ENCODE measurements around the gene ABHD11. TPM values are rescaled to one million over a fixed set of nuclear protein-coding genes. Genes with fewer than 3 reads are reported as not detected.
A peak's percentile ranks its signal among the peaks of the same experiment; 100 is the strongest.

ABHD11 gene
- total RNA-seq, 1 experiment from 2014 or later, result 18.9 TPM

DNA sequence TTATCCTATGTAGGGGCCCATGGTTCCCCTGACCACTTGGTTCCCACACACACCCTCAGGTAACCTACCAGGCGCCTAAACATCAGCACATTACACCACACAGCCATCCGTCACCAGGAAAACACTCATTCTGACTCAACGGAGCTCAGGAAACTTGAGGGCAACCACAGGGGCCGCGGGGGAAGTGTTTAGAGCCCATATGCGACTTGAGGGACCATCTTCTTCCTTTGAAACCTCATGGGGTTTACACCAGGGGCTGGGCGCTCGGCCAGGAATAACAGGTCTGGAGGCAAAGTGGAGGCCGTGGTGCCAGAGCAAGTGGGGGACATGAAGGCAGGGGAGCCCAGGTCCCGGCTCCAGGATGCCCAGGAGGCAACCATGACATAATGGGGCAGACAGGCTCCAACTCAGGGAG is 20.6 kb downstream of the ABHD11 start:
- BruUV-seq (replicated peaks), result no TSS peak

DNA sequence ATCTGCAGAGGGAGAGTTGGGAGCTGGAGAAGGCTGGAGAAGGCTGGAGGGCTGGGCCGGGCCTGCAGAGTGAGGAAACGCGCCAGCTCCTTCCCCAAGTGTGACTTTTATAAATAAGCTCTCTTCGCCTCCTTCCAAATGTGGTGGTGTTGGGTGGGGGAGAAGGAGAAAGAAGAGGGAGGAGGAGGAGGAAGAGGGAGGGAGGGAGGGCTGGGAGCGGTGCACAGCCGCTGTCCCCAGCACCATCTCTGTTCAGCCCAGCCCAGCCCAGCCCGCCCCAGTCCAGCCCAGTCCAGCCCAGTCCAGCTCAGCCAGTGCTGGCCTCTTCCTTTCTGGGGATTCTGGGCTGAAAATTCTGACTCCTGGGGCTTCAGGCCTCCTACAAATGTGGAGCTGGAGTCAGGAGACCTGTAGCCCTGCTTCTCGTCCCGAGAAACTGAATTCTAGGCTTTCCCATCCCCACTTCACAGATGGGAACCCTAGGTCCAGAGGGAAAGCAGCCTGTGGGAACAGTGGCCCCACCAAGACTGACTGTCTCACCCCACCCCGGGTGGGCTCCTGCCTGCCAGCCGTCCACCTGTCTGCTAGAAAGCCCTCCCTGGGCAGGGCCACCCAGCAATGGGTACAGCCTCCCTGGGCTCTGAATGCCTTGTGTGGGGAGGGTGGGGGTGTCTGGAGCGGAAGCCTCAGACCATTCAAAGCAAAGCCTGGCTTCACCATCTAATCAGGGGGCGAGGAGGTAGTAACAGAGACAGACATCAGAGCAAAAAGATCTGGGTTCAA is 21.4 kb downstream of the ABHD11 start:
- intact Hi-C loops (cut with micrococcal nuclease), result no loop called here
- H3K4me1 Mint-ChIP-seq (ENCODE audit: insufficient read depth, unreplicated experiment), result peaks cover 39% of the 10 kb centered on the region
- no TSS peak for BruUV-seq (replicated peaks)
- H3K36me3 Mint-ChIP-seq (ENCODE audit: insufficient read depth, unreplicated experiment), result peaks cover 6% of the 10 kb centered on the region
- peak overlapping the region; percentile 71 for H3K4me3 Mint-ChIP-seq (ENCODE audit: unreplicated experiment)
- POLR2A ChIA-PET, result interaction anchor here (0.7 to 3.1 kb wide), 7 partner anchors 9 to 196 kb away, joined by 3 to 18 read pairs (median 3); partner anchors contain the start of gene ABHD11
- H3K9me3 Mint-ChIP-seq (ENCODE audit: unreplicated experiment), result no peaks in the 10 kb centered on the region
- no peaks in the 10 kb centered on the region for H3K27me3 Mint-ChIP-seq (ENCODE audit: insufficient read depth, unreplicated experiment)
- peak overlapping the region; percentile 65 for H3K27ac Mint-ChIP-seq (ENCODE audit: low read depth, unreplicated experiment)
- DNase-seq (ENCODE audit: unreplicated experiment), result no peak
- TF ChIP-seq, protein P1, sequence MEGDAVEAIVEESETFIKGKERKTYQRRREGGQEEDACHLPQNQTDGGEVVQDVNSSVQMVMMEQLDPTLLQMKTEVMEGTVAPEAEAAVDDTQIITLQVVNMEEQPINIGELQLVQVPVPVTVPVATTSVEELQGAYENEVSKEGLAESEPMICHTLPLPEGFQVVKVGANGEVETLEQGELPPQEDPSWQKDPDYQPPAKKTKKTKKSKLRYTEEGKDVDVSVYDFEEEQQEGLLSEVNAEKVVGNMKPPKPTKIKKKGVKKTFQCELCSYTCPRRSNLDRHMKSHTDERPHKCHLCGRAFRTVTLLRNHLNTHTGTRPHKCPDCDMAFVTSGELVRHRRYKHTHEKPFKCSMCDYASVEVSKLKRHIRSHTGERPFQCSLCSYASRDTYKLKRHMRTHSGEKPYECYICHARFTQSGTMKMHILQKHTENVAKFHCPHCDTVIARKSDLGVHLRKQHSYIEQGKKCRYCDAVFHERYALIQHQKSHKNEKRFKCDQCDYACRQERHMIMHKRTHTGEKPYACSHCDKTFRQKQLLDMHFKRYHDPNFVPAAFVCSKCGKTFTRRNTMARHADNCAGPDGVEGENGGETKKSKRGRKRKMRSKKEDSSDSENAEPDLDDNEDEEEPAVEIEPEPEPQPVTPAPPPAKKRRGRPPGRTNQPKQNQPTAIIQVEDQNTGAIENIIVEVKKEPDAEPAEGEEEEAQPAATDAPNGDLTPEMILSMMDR (IDR thresholded peaks at IDR 0.05; ENCODE audit: unreplicated experiment), result no peak
- CTCF ChIA-PET, result interaction anchor here (0.6 to 3.2 kb wide), 6 partner anchors 13 to 365 kb away, joined by 3 to 18 read pairs (median 4); no protein-coding TSS in a partner anchor

More for the DNA sequence above, 20.6 kb downstream of the ABHD11 start:
- no peaks in the 10 kb centered on the region for H3K9me3 Mint-ChIP-seq (ENCODE audit: unreplicated experiment)
- intact Hi-C loops (cut with micrococcal nuclease), result loop anchor here (2.0 kb wide), 1 partner anchor 35 kb away; the partner anchor contains the start of genes BUD23 and DNAJC30
- no peaks in the 10 kb centered on the region for H3K27me3 Mint-ChIP-seq (ENCODE audit: insufficient read depth, unreplicated experiment)
- peaks cover 6% of the 10 kb centered on the region for H3K36me3 Mint-ChIP-seq (ENCODE audit: insufficient read depth, unreplicated experiment)
- CTCF ChIA-PET, result interaction anchor here (0.6 to 3.2 kb wide), 4 partner anchors 13 to 364 kb away, joined by 3 to 18 read pairs (median 4); no protein-coding TSS in a partner anchor
- POLR2A ChIA-PET, result interaction anchor here (0.6 to 2.7 kb wide), 5 partner anchors 21 to 158 kb away, joined by 3 to 8 read pairs (median 3); partner anchors contain the start of gene ABHD11
- TF ChIP-seq, protein P1 (IDR thresholded peaks at IDR 0.05; ENCODE audit: unreplicated experiment), result no peak
- peak overlapping the region; percentile 71 for H3K4me3 Mint-ChIP-seq (ENCODE audit: unreplicated experiment)
- DNase-seq (ENCODE audit: unreplicated experiment), result peak; percentile 93
- peak overlapping the region; percentile 65 for H3K27ac Mint-ChIP-seq (ENCODE audit: low read depth, unreplicated experiment)
- H3K4me1 Mint-ChIP-seq (ENCODE audit: insufficient read depth, unreplicated experiment), result peaks cover 34% of the 10 kb centered on the region

DNA sequence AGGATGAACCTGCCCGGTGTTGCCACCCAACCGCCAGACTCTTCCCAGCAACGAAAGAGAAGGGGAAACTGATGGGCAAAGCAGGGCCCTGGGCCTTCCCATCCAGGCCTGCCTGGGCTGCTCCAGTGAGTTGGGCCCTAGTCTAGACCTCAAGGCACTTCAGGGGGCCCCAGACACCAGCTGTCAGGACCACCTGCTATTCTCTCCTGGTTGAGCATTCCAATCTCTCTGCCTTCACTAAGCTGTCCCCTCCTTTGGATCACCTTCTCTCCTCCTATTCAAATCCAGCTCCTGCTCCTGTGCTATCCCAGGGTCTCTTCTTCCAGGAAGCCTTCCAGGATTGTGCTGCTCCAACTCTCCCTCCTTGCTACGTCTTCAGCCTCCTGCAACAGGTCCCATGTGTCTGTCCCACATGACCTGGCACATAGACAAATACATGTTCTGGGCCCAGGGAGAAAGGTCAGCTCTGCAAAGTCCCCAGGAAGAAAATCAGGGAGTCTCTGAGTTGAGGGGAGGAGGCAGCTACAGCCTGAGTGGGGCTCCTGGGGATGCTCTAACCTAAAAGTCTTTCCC is 22.2 kb downstream of the ABHD11 start:
- POLR2A ChIA-PET, result interaction anchor here (0.6 to 3.1 kb wide), 9 partner anchors 10 to 459 kb away, joined by 3 to 18 read pairs (median 4); partner anchors contain the start of gene ABHD11
- no peak for DNase-seq (ENCODE audit: unreplicated experiment)
- CTCF ChIA-PET, result interaction anchor here (0.8 to 3.2 kb wide), 3 partner anchors 21 to 110 kb away, joined by 4 to 18 read pairs (median 4); no protein-coding TSS in a partner anchor
- Mint-ChIP-seq H3K27ac (ENCODE audit: low read depth, unreplicated experiment) (no peak overlapping the region), H3K36me3 (ENCODE audit: insufficient read depth, unreplicated experiment) (peaks cover 6% of the 10 kb centered on the region), H3K4me3 (ENCODE audit: unreplicated experiment) (peak overlapping the region; percentile 53), H3K9me3 (ENCODE audit: unreplicated experiment) (no peaks in the 10 kb centered on the region), H3K27me3 (ENCODE audit: insufficient read depth, unreplicated experiment) (no peaks in the 10 kb centered on the region), H3K4me1 (ENCODE audit: insufficient read depth, unreplicated experiment) (peaks cover 33% of the 10 kb centered on the region)
- intact Hi-C loops (cut with micrococcal nuclease), result no loop called here
- TF ChIP-seq, protein P1 (IDR thresholded peaks at IDR 0.05; ENCODE audit: unreplicated experiment), result no peak
- BruUV-seq (replicated peaks), result no TSS peak
